ENCODE results near the gene TBR1.

DNA sequence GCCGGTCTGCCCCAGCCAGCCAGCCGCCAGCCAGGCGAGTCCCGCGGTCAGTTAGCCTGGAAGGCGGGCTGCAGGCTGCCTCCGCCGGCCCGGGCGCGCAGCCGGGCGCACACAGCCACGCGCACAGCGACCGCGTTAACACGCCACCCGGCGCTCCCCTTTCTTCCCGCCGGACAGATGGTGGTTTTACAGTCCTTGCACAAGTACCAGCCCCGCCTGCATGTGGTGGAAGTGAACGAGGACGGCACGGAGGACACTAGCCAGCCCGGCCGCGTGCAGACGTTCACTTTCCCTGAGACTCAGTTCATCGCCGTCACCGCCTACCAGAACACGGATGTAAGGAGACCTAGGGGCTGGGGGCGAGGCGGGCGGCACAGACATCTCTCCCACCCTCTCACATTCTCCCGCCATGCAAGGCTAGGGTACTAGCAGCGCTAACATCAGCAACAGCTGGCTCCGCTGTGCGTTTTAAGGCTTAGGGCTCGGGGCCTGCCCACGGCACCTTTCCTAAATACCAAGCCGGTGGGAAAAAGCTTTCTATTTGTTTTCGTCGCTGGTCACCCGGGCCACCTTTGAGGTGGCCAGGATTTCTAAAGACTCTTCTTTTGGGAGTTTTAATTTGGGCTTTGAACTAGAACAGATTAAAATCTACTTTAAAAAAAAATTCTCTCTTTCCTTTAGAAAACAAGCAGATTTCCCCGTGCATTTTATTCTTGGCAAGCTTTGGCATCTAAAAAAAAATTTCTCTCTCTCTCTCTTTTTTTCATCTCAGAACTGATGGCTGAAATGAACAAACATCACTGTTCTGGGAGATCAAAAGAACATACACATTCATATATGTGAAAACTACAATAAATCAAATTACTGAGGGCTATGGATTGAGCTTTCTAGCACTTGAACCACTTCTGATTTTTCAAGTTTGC, 2.9 kb downstream of the TBR1 start:
- TF ChIP-seq EZH2 (IDR thresholded peaks at IDR 0.05; ENCODE audit: borderline replicate concordance, low read depth, low read length, severe bottlenecking), result peak; percentile 98
- TF ChIP-seq, protein P1, sequence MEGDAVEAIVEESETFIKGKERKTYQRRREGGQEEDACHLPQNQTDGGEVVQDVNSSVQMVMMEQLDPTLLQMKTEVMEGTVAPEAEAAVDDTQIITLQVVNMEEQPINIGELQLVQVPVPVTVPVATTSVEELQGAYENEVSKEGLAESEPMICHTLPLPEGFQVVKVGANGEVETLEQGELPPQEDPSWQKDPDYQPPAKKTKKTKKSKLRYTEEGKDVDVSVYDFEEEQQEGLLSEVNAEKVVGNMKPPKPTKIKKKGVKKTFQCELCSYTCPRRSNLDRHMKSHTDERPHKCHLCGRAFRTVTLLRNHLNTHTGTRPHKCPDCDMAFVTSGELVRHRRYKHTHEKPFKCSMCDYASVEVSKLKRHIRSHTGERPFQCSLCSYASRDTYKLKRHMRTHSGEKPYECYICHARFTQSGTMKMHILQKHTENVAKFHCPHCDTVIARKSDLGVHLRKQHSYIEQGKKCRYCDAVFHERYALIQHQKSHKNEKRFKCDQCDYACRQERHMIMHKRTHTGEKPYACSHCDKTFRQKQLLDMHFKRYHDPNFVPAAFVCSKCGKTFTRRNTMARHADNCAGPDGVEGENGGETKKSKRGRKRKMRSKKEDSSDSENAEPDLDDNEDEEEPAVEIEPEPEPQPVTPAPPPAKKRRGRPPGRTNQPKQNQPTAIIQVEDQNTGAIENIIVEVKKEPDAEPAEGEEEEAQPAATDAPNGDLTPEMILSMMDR (IDR thresholded peaks at IDR 0.05; ENCODE audit: extremely low read depth in 1 of 2, insufficient read depth in 1 of 2, low read depth in 1 of 2, low read length in 2 of 2), result no peak
- no peak for TF ChIP-seq FOS (IDR thresholded peaks at IDR 0.05; ENCODE audit: borderline replicate concordance, insufficient read depth, low read length)
- TF ChIP-seq MYC (IDR thresholded peaks at IDR 0.05; ENCODE audit: low read depth, low read length), result no peak
- TF ChIP-seq, protein P2, sequence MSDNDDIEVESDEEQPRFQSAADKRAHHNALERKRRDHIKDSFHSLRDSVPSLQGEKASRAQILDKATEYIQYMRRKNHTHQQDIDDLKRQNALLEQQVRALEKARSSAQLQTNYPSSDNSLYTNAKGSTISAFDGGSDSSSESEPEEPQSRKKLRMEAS (IDR thresholded peaks at IDR 0.05; ENCODE audit: insufficient read depth, insufficient read length), result no peak
- TF ChIP-seq POLR2AphosphoS5 (IDR thresholded peaks at IDR 0.05; ENCODE audit: insufficient read depth, low read depth, low read length), result no peak
- TF ChIP-seq POLR2A (IDR thresholded peaks at IDR 0.05; ENCODE audit: low read depth, low read length), result no peak

Measured in endothelial cell of umbilical vein (primary cell).